ENCODE data around the gene NOC2L.
"Not testable (repeated sequence)": the region's sequence is repeated elsewhere in the genome, so short reads cannot be mapped to it uniquely, and the experiment has no call there.

DNA sequence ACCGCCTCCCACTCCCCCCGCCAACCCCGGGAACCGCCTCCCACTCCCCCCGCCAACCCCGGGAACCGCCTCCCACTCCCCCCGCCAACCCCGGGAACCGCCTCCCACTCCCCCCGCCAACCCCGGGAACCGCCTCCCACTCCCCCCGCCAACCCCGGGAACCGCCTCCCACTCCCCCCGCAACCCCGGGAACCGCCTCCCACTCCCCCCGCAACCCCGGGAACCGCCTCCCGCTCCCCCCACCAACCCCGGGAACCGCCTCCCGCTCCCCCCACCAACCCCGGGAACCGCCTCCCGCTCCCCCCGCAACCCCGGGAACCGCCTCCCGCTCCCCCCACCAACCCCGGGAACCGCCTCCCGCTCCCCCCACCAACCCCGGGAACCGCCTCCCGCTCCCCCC, 17.7 kb upstream of the NOC2L start:
- TF ChIP-seq SREBF2 (IDR thresholded peaks at IDR 0.05); EP300 (IDR thresholded peaks at IDR 0.05); HOXB5 (CRISPR knock-in tag; IDR thresholded peaks at IDR 0.05); SMC3 (IDR thresholded peaks at IDR 0.05); CHD2 (IDR thresholded peaks at IDR 0.05; ENCODE audit: low read length, partially characterized antibody); ZSCAN20 (CRISPR knock-in tag; IDR thresholded peaks at IDR 0.05); CBX8 (IDR thresholded peaks at IDR 0.05); KDM5A (IDR thresholded peaks at IDR 0.05); RFX5 (IDR thresholded peaks at IDR 0.05); CEBPB (IDR thresholded peaks at IDR 0.05): not testable (repeated sequence)
- TF ChIP-seq, protein P1, sequence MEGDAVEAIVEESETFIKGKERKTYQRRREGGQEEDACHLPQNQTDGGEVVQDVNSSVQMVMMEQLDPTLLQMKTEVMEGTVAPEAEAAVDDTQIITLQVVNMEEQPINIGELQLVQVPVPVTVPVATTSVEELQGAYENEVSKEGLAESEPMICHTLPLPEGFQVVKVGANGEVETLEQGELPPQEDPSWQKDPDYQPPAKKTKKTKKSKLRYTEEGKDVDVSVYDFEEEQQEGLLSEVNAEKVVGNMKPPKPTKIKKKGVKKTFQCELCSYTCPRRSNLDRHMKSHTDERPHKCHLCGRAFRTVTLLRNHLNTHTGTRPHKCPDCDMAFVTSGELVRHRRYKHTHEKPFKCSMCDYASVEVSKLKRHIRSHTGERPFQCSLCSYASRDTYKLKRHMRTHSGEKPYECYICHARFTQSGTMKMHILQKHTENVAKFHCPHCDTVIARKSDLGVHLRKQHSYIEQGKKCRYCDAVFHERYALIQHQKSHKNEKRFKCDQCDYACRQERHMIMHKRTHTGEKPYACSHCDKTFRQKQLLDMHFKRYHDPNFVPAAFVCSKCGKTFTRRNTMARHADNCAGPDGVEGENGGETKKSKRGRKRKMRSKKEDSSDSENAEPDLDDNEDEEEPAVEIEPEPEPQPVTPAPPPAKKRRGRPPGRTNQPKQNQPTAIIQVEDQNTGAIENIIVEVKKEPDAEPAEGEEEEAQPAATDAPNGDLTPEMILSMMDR (IDR thresholded peaks at IDR 0.05): not testable (repeated sequence)
- TF ChIP-seq, protein P2, sequence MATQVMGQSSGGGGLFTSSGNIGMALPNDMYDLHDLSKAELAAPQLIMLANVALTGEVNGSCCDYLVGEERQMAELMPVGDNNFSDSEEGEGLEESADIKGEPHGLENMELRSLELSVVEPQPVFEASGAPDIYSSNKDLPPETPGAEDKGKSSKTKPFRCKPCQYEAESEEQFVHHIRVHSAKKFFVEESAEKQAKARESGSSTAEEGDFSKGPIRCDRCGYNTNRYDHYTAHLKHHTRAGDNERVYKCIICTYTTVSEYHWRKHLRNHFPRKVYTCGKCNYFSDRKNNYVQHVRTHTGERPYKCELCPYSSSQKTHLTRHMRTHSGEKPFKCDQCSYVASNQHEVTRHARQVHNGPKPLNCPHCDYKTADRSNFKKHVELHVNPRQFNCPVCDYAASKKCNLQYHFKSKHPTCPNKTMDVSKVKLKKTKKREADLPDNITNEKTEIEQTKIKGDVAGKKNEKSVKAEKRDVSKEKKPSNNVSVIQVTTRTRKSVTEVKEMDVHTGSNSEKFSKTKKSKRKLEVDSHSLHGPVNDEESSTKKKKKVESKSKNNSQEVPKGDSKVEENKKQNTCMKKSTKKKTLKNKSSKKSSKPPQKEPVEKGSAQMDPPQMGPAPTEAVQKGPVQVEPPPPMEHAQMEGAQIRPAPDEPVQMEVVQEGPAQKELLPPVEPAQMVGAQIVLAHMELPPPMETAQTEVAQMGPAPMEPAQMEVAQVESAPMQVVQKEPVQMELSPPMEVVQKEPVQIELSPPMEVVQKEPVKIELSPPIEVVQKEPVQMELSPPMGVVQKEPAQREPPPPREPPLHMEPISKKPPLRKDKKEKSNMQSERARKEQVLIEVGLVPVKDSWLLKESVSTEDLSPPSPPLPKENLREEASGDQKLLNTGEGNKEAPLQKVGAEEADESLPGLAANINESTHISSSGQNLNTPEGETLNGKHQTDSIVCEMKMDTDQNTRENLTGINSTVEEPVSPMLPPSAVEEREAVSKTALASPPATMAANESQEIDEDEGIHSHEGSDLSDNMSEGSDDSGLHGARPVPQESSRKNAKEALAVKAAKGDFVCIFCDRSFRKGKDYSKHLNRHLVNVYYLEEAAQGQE (IDR thresholded peaks at IDR 0.05): not testable (repeated sequence)

Data from A549 (cell line).